CD8-positive, alpha-beta memory T cell (primary cell): Measurements from ENCODE around the gene RSRC2. TPM values are rescaled to one million over a fixed set of nuclear protein-coding genes. Genes with fewer than 3 reads are reported as not detected.
"Not testable (repeated sequence)": the region's sequence is repeated elsewhere in the genome, so short reads cannot be mapped to it uniquely, and the experiment has no call there.

Experiments used
- CTCF ChIA-PET: fragments of 350-600 bp; sonication (Branson Sonifier 250); formaldehyde crosslinking; loops from one replicate; lab custom pipeline; 2021; ENCODE audit warnings: antibody characterized with exemption; lab: Charles Lee
- POLR2A ChIA-PET: fragments of 350-600 bp; sonication (Branson Sonifier 250); formaldehyde crosslinking; loops from one replicate; lab custom pipeline; 2021; ENCODE audit warnings: antibody characterized with exemption; lab: Charles Lee
- DNase-seq, 5 donors: peaks; one replicate each; pipeline versions ENCODE4 v3.0.0 to v3.0.0-alpha.2; 2020 to 2022; ENCODE audit warnings: mixed read lengths in 1 of 5
- H3K27ac ChIP-seq: one replicate; pipeline ENCODE4 v1.7.0; 2013; ENCODE audit warnings: low read depth, mild to moderate bottlenecking, low read length, moderate library complexity
- H3K27me3 ChIP-seq: 2 replicates; pipeline ENCODE4 v1.7.0; 2013; ENCODE audit warnings: low read length, mild to moderate bottlenecking; ENCODE audit not compliant: insufficient read depth, poor library complexity, severe bottlenecking
- H3K36me3 ChIP-seq: 2 replicates; pipeline ENCODE4 v1.7.0; 2013; ENCODE audit warnings: mild to moderate bottlenecking, low read length, moderate library complexity; ENCODE audit not compliant: insufficient read depth
- H3K4me1 ChIP-seq: 2 replicates; pipeline ENCODE4 v1.7.0; 2013; ENCODE audit warnings: mild to moderate bottlenecking, low read length, moderate library complexity; ENCODE audit not compliant: insufficient read depth
- H3K4me3 ChIP-seq: 2 replicates; pipeline ENCODE4 v1.7.0; 2013; ENCODE audit warnings: mild to moderate bottlenecking, low read length
- H3K9me3 ChIP-seq: 2 replicates; pipeline ENCODE4 v1.7.0; 2013; ENCODE audit warnings: mild to moderate bottlenecking, low read length
- H3K27ac Mint-ChIP-seq, 8 donors: one replicate each; pipeline ENCODE4 v1.8.0; 2020 to 2021; ENCODE audit warnings: mixed read lengths in 8 of 8, mild to moderate bottlenecking in 6 of 8, inconsistent platforms in 3 of 8, moderate library complexity in 3 of 8
- H3K27me3 Mint-ChIP-seq, 2 donors: one replicate each; pipeline ENCODE4 v1.8.0; 2020 to 2021; ENCODE audit warnings: mixed read lengths in 2 of 2, mild to moderate bottlenecking in 1 of 2, moderate library complexity in 1 of 2
- H3K36me3 Mint-ChIP-seq, 3 donors: one replicate each; pipeline ENCODE4 v1.8.0; 2020 to 2021; ENCODE audit warnings: mixed read lengths in 3 of 3, inconsistent platforms in 1 of 3, mild to moderate bottlenecking in 1 of 3
- H3K4me1 Mint-ChIP-seq, 3 donors: one replicate each; pipeline ENCODE4 v1.8.0; 2020 to 2021; ENCODE audit warnings: mixed read lengths in 3 of 3, inconsistent platforms in 1 of 3, mild to moderate bottlenecking in 1 of 3
- H3K4me3 Mint-ChIP-seq, 7 donors: one replicate each; pipeline ENCODE4 v1.8.0; 2020 to 2021; ENCODE audit warnings: mixed read lengths in 7 of 7, mild to moderate bottlenecking in 6 of 7, moderate library complexity in 4 of 7, inconsistent platforms in 2 of 7
- H3K9me3 Mint-ChIP-seq, 5 donors: one replicate each; pipeline ENCODE4 v1.8.0; 2020 to 2022; ENCODE audit warnings: mixed read lengths in 5 of 5, mild to moderate bottlenecking in 3 of 5, moderate library complexity in 2 of 5, inconsistent platforms in 1 of 5
- polyA plus RNA-seq: library from polyadenylated mRNA; unstranded; fragments of 300-500 nt; fragmentation: Illumina TruSeq; gene quantifications from one replicate; pipeline ENCODE4 v1.2.3, GENCODE V29; 2021
- total RNA-seq, 2 experiments: library from RNA; stranded (reverse); gene quantifications; one replicate each; pipeline ENCODE4 v1.2.3, GENCODE V29; 2021

The RSRC2 gene
- total and polyA plus RNA-seq, 3 experiments from 2014 or later = 40.3 to 87.1 (median 84.3) TPM

DNA sequence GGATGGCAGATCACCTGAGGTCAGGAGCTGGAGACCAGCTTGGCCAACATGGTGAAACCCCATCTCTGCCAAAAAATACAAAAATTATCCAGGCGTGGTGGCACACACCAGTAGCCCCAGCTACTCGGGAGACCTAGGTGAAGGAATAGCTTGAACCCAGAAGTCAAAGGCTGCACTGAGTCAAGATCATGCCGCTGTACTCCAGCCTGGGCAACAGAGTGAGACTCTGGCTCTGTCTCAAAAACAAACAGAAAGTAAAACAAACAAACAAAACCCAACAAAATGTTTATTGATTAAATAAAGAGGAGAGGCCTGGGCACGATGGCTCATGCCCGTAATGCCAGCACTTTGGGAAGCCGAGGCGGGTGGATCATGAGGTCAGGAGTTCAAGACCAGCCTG is 31.5 kb downstream of the RSRC2 start:
- Histone ChIP-seq H3K4me3 (no peak overlapping the region), H3K27ac (no peak overlapping the region), H3K4me1 (peaks cover 11% of the 10 kb centered on the region), H3K36me3 (peaks cover 22% of the 10 kb centered on the region), H3K9me3 (no peaks in the 10 kb centered on the region), H3K27me3 (no peaks in the 10 kb centered on the region)
- POLR2A ChIA-PET = no interaction called here
- CTCF ChIA-PET = interaction anchor here (1.0 to 1.4 kb wide), 4 partner anchors 11 to 96 kb away, joined by 3 to 4 read pairs (median 3); no protein-coding TSS in a partner anchor
- no peak overlapping the region for H3K27ac Mint-ChIP-seq
- DNase-seq = no peak
- H3K9me3 Mint-ChIP-seq = no peaks in the 10 kb centered on the region
- H3K4me1 Mint-ChIP-seq = peaks cover 32 to 51% (median 45%) of the 10 kb centered on the region in 3 donors
- H3K4me3 Mint-ChIP-seq = peak overlapping the region in 1 of 7 donors; percentile 37
- H3K36me3 Mint-ChIP-seq = peaks cover 0 to 51% (median 11%) of the 10 kb centered on the region in 3 donors
- no peaks in the 10 kb centered on the region for H3K27me3 Mint-ChIP-seq

DNA sequence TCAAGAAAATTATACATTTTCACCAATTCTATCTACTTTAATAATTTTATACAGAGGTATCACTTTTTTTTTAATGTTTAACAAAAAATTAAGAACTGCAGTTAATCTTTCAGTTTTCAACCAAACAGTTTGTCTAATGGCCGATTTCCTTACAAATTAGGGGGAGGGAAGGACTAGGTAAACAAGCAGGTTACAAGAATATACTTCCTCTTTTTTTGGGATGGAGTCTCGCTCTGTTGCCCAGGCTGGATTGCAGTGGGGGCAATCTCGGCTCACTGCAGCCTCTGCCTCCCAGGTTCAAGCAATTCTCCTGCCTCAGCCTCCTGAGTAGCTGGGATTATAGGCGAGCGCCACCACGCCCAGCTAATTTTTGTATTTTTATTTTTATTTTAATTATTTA is 33.5 kb downstream of the RSRC2 start:
- POLR2A ChIA-PET = not testable (repeated sequence)
- peaks cover 16 to 36% (median 31%) of the 10 kb centered on the region in 3 donors for H3K4me1 Mint-ChIP-seq
- peaks cover 39% of the 10 kb centered on the region for H3K36me3 ChIP-seq

DNA sequence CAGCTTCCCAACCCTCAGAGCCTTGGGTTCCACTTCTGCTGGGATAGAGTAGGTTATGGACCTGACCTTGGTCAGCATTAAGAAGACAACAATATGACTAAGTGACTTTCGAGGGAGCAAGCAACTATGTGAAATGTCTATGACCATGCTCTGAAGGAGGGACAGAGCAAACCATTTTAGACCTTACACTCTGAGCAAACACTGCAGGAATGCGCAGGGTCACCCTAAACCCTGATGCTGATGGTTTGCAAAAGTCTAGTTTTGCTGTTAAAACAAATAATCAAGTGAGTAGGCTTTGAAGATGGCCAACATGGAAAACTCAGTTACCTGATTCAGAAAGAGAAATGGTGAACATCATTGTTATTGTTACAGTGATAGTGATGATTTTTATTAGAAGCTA is 34.7 kb downstream of the RSRC2 start:
- Mint-ChIP-seq H3K27ac (peak overlapping the region in 3 of 8 donors; percentile 3 to 22 (median 7)), H3K9me3 (no peaks in the 10 kb centered on the region), H3K4me1 (peaks cover 10 to 29% (median 24%) of the 10 kb centered on the region in 3 donors), H3K27me3 (no peaks in the 10 kb centered on the region), H3K4me3 (peak overlapping the region in 1 of 7 donors; percentile 50), H3K36me3 (peaks cover 8 to 66% (median 17%) of the 10 kb centered on the region in 3 donors)
- ChIA-PET POLR2A (no interaction called here), CTCF (no interaction called here)
- Histone ChIP-seq H3K27me3 (no peaks in the 10 kb centered on the region), H3K9me3 (no peaks in the 10 kb centered on the region), H3K36me3 (peaks cover 44% of the 10 kb centered on the region), H3K4me1 (no peaks in the 10 kb centered on the region), H3K27ac (no peak overlapping the region), H3K4me3 (no peak overlapping the region)
- no peak for DNase-seq

More for the DNA sequence above, 33.5 kb downstream of the RSRC2 start:
- H3K27ac Mint-ChIP-seq, H3K27ac ChIP-seq, H3K4me1 ChIP-seq, H3K9me3 ChIP-seq, CTCF ChIA-PET, H3K4me3 ChIP-seq, H3K27me3 Mint-ChIP-seq, DNase-seq, H3K27me3 ChIP-seq, H3K9me3 Mint-ChIP-seq, H3K4me3 Mint-ChIP-seq: not testable (repeated sequence)
- peaks cover 8 to 58% (median 16%) of the 10 kb centered on the region in 3 donors for H3K36me3 Mint-ChIP-seq

DNA sequence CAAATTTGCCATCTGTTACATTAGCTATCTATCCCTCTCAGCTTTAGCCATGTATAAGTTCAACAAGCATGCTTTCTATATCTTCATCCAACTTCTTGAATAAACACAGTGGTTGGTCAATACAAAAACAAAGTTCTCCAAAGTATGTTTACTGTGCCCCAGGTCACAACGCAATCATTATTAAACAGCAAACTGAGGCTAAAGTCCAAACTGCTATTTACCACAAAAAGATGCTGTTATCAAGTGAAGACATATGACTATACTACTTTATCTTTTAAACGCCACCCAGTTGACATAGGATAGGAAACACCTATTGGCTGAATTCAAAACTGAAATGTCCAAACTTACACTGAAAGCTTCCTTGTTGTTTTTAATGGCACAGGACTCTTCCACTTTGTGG is 37.7 kb downstream of the RSRC2 start:
- H3K36me3 Mint-ChIP-seq = peaks cover 8 to 74% (median 29%) of the 10 kb centered on the region in 3 donors
- H3K27ac ChIP-seq = no peak overlapping the region
- H3K36me3 ChIP-seq = peaks cover 44% of the 10 kb centered on the region
- DNase-seq = no peak
- H3K27me3 Mint-ChIP-seq = no peaks in the 10 kb centered on the region
- ChIA-PET POLR2A (no interaction called here), CTCF (no interaction called here)
- no peaks in the 10 kb centered on the region for H3K9me3 ChIP-seq
- H3K4me3 Mint-ChIP-seq = no peak overlapping the region
- no peaks in the 10 kb centered on the region for H3K9me3 Mint-ChIP-seq
- peak overlapping the region in 1 of 8 donors; percentile 55 for H3K27ac Mint-ChIP-seq
- no peaks in the 10 kb centered on the region for H3K4me1 ChIP-seq
- peaks cover 7 to 21% (median 9%) of the 10 kb centered on the region in 3 donors for H3K4me1 Mint-ChIP-seq
- no peaks in the 10 kb centered on the region for H3K27me3 ChIP-seq
- H3K4me3 ChIP-seq = no peak overlapping the region

DNA sequence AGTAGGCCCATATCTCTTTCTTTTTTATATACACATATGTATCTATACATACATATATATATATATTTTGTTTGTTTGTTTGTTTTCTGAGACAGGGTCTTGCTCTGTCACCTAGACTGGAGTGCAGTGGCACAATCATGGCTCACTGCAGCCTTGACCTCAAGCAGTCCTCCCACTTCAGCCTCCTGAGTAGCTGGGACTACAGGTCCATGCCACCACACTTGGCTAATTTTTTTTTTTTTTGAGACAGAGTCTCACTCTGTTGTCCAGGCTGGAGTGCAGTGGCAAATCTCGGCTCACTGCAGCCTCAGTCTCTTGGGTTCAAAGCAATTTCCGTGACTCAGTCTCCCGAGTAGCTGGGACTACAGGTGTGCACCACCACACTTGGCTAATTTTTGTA is 38.9 kb downstream of the RSRC2 start:
- H3K4me1 ChIP-seq, H3K4me3 Mint-ChIP-seq, DNase-seq, POLR2A ChIA-PET, H3K9me3 ChIP-seq, H3K4me3 ChIP-seq, H3K27ac ChIP-seq, H3K27me3 ChIP-seq, H3K27ac Mint-ChIP-seq, H3K27me3 Mint-ChIP-seq, H3K9me3 Mint-ChIP-seq: not testable (repeated sequence)
- CTCF ChIA-PET = interaction anchor here (1.5 kb wide), 1 partner anchor 13 kb away, joined by 4 read pairs; the partner anchor contains the start of gene ZCCHC8
- peaks cover 8 to 78% (median 33%) of the 10 kb centered on the region in 3 donors for H3K36me3 Mint-ChIP-seq
- H3K36me3 ChIP-seq = peaks cover 43% of the 10 kb centered on the region
- H3K4me1 Mint-ChIP-seq = peaks cover 9 to 26% (median 11%) of the 10 kb centered on the region in 3 donors

DNA sequence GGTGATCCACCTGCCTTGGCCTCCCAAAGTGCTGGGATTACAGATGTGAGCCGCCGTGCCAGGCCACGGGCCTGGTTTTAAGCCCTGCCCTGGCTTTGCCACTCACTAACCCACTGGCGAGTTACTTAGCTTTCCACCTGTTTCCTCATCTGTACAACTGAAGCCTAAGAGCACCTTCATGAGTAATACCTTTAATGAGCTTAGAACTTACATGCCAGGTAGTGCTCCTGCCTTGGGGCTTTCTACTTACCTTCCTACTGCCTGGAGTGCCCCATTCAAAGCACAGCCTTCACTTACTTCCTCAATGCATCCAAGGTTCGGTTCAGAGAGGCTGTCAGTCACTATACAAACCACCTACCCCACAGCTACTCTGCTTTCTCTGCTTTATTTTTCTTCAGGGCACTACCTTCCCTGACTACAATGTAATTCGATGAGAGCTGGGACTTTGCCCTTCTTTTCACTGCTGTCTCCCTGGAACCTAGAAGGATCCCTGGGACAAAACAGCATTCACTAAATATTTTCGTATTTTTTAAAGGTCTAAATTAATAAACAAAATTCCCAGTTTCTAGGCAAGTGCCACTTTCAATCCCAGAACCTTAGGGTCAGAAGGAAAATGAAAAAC is 39.8 kb downstream of the RSRC2 start:
- peak overlapping the region in 1 of 7 donors; percentile 56 for H3K4me3 Mint-ChIP-seq
- peaks cover 40% of the 10 kb centered on the region for H3K36me3 ChIP-seq
- no peaks in the 10 kb centered on the region for H3K4me1 ChIP-seq
- H3K36me3 Mint-ChIP-seq = peaks cover 8 to 75% (median 27%) of the 10 kb centered on the region in 3 donors
- peaks cover 6 to 21% (median 7%) of the 10 kb centered on the region in 3 donors for H3K4me1 Mint-ChIP-seq
- no peaks in the 10 kb centered on the region for H3K27me3 ChIP-seq
- CTCF ChIA-PET = interaction anchor here (1.5 kb wide), 1 partner anchor 14 kb away, joined by 4 read pairs; the partner anchor contains the start of gene ZCCHC8
- no peaks in the 10 kb centered on the region for H3K9me3 ChIP-seq
- H3K27ac ChIP-seq = no peak overlapping the region
- peak overlapping the region in 1 of 8 donors; percentile 3 for H3K27ac Mint-ChIP-seq
- no peak overlapping the region for H3K4me3 ChIP-seq
- DNase-seq = no peak
- no peaks in the 10 kb centered on the region for H3K9me3 Mint-ChIP-seq
- H3K27me3 Mint-ChIP-seq = no peaks in the 10 kb centered on the region
- POLR2A ChIA-PET = no interaction called here

DNA sequence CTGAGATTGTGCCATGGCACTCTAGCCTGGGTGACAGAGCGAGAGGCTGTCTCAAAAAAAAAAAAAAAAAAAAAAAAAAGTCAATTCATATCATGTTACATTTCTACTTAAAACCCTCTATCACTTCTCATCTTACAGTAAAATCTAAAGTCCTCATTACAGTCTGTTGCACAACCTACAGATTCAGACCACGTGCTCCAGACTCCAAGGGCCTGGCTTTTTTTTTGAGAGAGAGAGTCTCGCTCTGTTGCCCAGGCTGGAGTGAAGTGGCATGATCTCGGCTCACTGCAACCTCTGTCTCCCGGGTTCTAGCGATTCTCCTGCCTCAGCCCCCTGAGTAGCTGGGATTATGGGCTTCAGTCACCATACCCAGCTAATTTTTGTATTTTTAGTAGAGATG is 40.4 kb downstream of the RSRC2 start:
- not testable (repeated sequence) for H3K9me3 ChIP-seq, DNase-seq, H3K4me3 Mint-ChIP-seq, H3K27ac ChIP-seq, H3K9me3 Mint-ChIP-seq, H3K4me1 ChIP-seq, H3K27me3 Mint-ChIP-seq, H3K4me3 ChIP-seq, H3K27me3 ChIP-seq
- Mint-ChIP-seq H3K36me3 (peaks cover 8 to 76% (median 26%) of the 10 kb centered on the region in 3 donors), H3K4me1 (peaks cover 5 to 18% (median 6%) of the 10 kb centered on the region in 3 donors), H3K27ac (peak overlapping the region in 2 of 8 donors; percentile 3 to 17)
- ChIA-PET POLR2A (interaction anchor here (0.7 kb wide), 1 partner anchor 13 kb away, joined by 6 read pairs; no protein-coding TSS in a partner anchor), CTCF (interaction anchor here (1.5 kb wide), 1 partner anchor 14 kb away, joined by 4 read pairs; the partner anchor contains the start of gene ZCCHC8)
- H3K36me3 ChIP-seq = peaks cover 42% of the 10 kb centered on the region

DNA sequence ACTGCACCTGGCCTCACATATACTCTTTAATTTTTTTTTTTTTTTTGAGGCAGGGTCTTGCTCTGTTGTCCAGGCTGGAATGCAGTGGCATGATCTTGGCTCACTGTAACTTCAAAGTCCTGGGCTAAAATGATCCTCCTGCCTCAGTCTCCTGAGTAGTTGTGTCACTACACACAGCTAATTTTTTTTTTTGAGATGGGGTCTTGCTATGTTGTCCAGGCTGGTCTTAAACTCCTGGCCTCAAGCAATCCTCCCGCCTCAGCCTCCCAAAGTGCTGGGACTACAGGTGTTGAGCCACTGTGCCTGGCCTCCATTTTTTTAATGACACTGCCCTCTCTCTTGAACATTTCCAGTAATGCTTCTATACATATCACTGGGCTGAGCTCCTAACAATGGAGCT is 42.4 kb downstream of the RSRC2 start:
- POLR2A ChIA-PET, H3K27me3 ChIP-seq, H3K9me3 ChIP-seq, H3K27me3 Mint-ChIP-seq, H3K4me3 Mint-ChIP-seq, H3K27ac ChIP-seq, DNase-seq, H3K4me3 ChIP-seq, H3K4me1 ChIP-seq, H3K9me3 Mint-ChIP-seq: not testable (repeated sequence)
- H3K36me3 ChIP-seq = peaks cover 43% of the 10 kb centered on the region
- H3K36me3 Mint-ChIP-seq = peaks cover 16 to 77% (median 31%) of the 10 kb centered on the region in 3 donors
- peaks cover 4 to 16% (median 5%) of the 10 kb centered on the region in 3 donors for H3K4me1 Mint-ChIP-seq
- CTCF ChIA-PET = interaction anchor here (0.8 to 2.6 kb wide), 5 partner anchors 10 to 116 kb away, joined by 3 to 8 read pairs (median 4); partner anchors contain the start of gene ZCCHC8
- H3K27ac Mint-ChIP-seq = peak overlapping the region in 3 of 8 donors; percentile 75 to 76 (median 75)
